IPS-NIHi7 (cell line): ENCODE results near the gene PRMT7.

Experiments
- DNase-seq: peaks from one replicate; pipeline ENCODE4 v3.0.0; 2012; ENCODE audit warnings: mixed read lengths; ENCODE audit errors: extremely low spot score

PRMT7 gene

DNA sequence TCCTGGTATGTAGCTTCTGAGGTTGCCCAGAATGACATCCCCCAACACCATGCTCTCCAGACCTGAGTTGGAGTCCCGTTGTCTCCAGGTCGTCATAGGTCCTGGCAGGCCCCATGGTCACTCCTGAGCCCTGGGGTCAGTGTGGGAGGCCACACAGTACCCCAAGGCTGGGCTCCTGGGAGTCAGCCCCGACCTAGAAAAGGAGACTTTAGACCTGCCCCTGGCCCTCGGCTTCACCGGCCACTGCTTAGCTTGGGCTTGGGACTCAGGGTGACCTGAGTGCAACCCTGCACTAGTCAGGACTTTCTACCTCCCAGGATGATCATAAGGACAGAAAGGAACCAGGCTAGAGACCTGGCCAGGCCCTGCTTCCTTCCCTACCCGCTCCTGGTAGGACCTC lies 65.8 kb downstream of the PRMT7 start:
- no peak for DNase-seq

DNA sequence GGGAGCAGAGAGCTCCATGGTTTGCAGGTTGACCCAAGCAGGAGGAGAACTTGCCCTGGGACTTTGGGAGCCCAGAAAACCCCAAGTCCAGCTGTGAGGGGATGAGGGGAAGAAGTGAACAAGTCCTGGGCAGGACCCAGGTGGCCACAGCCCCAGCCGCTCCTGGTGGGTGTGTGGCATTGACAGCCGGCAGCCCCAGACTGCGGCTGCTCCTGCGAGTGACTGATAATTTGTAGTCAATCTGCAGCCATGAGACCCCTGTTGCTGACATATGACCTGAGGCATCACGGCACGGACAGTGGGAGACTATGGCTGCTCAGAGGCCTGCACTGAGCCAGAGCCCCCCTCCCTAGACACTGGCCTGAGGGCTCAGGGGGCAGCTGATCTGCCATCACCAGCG lies 66.4 kb downstream of the PRMT7 start:
- no peak for DNase-seq

DNA sequence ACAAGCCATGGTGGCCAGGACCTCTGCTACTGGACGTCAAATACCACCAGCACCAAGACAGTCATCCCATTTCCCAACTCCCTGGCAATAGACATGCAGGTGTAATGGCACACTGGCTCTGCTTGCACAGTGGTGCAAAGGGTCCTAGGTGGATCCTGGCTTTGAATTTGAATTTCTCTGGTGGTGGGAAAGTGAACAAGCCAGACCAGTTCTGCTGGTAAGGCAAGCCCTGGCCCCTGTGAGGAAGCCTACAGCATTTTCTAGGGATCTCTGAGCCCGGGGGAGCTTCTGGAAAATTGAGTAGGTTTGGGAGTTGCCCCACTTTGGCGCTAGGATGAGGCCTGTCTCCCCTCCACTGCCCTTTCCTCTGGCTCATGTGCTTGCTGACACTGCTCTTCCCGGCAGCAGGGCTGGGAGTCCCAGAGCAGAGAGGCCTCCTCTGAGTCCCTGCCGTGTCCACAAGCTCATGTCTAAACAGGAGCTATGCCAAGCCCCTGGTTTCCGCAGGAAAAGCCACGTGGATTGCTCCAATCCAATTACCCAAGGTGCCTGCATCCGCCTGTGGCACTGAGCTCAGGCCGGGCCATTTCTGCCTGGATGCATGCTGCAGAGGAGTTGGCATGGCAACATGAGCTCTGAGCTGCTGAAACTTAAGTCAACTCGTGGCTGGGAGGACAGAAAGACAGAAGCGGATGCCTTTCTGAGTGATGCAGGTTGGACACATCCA lies 67.0 kb downstream of the PRMT7 start:
- no peak for DNase-seq

DNA sequence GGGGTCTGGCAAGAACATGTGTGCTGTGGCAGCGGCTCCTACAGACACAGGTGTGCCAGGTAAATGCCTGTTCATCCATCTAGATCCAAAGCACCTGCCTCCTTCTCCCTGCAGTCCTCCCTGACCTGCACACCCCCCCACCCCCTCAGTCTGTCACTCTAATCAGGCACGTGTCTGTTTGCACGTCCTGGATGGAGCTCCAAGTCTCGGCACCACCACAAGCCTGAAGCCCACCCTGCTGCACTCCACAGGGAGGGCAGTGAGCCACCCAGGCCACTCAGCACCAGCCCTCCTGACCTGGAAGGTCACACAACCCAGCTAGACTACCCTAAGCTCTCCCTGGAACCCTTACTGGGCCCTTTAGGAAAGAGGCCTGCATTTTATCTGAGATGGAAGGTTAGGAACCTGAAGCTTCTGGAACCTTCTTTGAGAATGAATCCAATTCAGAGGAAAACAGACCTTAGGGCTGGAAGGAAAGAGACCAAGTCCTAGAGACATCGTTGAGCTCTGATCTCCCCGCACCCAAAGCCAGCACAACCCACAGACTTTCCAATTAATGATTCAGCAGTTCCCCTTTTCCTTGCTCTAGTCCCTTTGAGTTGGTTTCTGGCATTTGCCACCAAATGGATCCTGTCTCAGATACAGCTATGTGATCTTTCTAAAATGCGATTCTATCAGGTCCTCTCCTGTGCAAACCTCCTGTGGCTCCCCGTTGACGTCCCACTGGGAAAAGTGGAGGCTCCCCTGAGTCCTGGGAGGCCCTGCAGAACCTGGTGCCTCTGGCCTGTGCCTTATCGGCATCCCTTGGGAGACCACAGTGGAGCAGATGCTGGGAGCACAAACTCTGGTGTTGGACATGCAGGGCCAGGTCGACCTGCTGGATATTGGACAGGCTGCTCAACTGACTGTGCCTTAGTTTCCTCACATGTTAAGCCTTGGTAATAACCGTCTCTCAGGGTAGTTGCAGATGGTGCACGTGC lies 67.9 kb downstream of the PRMT7 start:
- no peak for DNase-seq

DNA sequence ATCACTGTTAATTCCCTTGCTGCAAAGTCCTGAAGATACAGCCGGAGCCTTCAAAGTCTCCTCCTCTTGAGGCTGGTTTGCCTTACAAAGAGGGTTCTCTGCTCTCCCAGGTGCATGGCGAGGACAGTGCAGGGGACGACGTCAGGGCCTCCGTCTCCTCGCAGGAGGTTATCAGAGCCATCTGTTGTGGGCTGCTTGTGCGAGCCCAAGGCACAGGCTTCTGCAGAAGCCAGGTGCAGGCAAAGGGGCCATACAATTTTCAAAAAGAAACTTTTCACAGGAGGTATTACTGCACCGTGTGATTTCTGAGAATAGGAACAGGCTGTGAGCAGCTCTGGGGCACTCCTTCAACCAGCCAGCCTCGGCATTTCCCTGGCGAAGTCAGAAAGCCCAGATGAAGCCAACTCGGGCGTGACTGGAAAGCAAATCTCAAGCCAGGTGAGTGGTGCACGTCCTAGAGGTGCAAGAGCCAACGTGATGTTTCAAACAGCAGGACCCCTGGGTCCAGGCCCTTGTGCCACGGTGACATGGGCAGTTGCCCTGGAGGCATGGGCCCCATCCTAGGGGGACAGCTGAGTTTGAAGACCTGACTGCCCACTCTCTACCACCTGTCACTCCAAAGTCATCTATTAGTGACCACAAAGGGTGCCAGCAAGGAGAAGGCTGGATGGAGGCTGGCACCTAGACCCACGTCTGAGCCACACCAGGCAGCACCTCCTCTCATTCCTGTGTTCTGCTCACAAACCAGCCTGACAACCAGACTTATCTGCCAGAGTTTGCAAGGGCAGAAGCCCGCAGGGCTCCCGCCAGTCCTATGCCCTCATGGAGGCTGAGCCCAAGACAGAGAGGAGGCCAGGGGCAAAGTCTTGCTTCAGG lies 68.9 kb downstream of the PRMT7 start:
- DNase-seq, result no peak

DNA sequence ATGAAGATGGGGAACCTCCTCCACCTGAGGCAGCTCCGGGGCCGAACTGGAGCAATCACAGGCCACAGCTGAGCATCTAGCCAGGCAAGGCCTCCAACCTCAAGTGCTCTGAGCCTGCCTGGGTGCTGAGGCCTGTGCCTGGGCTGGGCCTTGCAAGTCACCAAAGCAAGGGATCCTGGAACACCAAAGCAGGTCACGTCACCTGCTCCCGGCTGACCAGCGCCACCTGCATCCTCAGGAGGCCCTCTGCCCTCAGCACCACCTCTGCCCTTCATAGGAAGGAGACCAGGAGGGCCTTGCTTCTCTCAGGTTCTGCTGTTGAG lies 69.5 kb downstream of the PRMT7 start:
- no peak for DNase-seq

DNA sequence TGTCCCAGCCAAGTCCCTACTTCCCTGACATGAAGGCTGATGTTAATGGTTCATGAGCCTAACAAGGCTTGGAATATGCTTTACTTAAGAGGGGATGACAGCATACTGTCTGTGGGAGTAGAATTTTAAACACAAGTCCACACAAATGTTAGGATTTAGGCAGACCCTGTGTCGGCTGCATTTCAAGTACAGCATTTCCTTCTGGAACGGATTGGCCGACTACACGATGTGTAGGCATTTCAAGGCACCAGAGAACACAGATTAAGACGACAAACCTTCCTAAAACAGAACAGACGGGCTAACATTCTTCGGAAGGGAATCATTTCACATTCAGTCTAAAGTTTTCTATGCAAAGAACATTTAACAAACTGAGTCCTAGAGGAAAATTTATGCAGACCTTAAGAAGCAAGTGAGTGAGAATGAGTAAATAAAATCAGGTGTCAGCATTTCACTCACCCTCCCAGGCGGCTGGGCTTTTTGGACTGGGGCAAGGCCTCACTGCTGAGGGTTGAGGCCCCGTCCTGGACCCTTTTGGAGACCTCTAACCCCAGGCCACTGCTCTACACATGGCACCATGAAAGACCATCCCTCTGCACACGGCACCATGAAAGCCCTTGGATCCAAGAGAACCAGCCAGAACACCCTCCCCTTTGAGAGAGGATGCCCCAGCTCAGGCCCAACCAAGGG lies 70.0 kb downstream of the PRMT7 start:
- no peak for DNase-seq

DNA sequence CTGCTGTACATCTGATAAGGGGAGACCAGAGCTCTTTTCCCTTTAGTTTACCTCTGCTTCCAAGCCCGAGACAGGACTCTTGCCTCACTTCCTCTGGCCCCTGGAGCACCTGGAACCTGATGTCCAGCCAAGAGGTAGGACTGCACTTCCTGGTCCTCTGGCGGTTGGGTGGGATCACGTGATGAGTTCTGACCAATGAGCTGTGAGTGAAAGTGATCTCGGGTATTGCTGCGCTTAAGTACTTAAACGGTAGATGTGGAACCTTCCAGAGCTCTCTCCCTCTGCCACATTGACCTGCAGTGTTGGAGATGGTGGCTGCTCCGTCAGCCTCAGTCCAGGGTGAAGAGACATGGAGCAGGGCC lies 70.5 kb downstream of the PRMT7 start:
- no peak for DNase-seq

DNA sequence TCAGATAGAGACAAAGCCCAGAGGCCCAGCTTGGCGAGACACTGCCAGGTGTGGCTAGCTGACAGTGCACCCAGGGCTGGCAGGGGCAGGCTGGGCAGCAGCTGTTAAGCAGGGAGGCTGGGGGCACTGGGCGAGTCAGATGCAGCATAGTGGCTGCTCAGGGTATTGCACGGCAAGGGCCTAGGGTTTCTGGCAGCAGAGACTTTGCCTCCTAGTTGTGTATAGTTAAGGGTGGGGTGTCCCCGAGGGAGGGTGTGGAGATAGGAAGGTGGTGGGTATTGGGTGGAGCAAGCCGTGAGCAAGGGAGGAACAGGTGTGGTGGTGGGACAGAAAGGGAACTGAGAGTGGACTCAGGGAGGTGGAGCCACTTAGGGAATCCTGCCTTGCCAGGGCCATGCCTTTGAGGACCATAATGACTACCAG lies 71.5 kb downstream of the PRMT7 start:
- peak; percentile 73 for DNase-seq

DNA sequence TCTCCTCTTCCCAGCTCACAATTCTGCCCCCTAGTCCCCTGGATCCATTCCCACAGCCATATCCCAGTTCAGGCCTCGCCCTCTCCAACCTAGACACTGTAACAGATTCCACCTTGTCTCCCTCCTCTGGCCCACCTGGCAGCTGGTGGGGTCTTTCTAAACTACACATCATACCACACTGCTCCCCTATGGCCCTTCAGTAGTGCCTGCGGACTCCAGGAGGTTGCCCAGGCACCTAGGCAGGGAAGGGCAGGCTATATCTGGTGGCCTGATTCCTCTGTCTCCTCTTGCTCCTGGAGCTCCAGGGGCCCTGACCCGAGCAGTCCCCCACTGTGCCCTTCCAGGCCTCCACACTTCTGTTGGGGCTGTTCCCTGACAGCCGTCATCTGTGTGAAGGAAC lies 73.0 kb downstream of the PRMT7 start:
- DNase-seq, result no peak

DNA sequence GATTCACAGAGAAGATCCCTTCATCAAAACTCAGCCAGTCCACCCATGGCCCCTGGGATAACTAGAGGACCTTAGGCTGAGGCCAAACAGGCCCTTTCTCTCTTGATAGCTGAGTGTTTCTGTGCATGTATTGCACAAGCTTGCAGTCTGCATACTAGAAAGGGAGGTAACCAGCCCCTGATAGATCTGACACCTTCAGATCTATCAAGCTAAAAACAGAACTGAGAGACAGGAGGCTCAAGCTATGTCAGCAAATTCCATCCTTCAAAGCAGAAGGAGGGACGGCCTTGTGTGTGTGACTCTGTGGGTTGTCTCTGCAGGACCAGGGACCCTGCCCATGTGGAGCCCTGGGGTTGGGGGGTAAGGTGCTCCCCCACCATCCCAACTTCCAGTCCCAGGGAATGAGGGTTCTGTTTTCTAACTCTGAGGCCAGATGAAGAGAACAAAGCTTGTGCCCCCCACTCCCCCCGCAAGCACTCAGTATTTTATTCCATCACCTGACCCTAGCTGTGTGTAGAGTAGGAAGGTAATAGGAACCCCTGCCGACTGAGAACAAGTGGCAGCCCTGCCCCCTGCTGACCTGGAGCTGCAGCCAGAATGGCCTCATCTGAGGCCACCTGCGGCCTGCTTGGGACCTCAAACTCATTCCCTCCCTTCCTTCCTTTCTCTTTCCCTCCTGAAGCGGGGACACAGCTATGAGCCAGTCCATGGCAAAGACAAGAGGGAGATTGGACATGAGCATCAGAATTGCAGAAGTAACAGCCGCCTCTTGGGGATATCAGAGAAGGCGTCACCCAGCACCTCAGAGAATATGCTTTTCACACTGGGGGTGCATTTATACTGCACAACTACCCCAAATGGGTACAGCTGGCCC lies 73.7 kb downstream of the PRMT7 start:
- DNase-seq, result no peak

DNA sequence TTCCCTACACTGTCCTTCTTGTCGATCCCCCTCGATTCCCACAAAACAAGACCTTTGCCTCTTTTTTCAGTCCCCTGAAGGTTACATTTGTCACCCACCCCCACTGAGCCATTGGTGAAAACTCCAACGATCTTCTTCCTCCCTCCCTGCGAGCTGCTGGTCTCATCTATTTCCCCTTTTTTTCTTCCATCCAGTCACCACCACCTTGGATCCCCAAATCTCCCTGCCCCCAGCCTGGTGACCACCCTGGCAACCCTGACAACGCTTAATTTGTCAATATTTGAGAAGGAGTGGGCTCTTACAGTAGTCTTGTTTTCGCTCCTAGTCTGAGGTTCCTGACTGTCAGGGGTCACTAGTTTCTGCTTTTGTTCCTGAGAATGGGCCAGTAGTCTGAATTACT lies 74.6 kb downstream of the PRMT7 start:
- DNase-seq, result no peak

DNA sequence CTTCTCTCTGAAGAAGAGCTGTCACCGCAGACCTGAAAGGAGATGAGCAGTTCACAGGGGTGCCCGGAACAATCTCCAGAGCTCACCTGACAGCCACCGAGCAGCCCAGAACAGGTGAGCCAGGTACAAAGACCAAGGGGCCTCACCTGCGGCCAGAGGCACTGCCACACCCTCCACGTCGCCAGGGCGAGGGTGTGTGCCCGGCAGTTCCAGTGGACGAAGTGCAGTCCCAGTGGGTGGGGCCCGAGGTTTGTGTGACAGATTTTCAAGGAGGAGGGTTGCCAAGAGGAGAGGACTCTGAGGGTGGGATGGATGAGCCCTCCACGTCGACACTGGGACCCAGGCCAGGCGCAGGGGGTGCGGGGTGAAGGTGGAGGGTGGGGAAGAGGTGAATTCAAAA lies 75.8 kb downstream of the PRMT7 start:
- DNase-seq, result no peak

DNA sequence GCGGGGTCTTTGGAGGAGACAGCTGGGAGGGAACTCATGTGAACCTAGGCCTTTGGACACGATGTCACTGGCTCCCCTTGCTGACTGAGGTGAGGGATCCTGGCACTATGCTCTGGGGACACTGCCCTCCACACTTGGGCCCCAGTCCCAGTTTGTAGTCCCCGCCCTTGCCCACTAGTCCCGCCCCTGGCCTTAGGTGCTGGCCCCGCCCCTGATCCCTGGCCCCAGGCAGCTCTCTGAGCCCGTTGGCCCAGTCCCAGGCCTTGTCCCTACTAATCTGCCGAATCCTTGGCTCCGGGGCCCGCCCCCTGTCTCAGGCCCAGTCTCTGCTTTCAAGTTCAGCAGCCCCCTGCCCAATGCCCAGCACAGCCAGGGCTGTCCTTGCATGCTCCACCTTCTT lies 76.5 kb downstream of the PRMT7 start:
- DNase-seq, result peak; percentile 87

DNA sequence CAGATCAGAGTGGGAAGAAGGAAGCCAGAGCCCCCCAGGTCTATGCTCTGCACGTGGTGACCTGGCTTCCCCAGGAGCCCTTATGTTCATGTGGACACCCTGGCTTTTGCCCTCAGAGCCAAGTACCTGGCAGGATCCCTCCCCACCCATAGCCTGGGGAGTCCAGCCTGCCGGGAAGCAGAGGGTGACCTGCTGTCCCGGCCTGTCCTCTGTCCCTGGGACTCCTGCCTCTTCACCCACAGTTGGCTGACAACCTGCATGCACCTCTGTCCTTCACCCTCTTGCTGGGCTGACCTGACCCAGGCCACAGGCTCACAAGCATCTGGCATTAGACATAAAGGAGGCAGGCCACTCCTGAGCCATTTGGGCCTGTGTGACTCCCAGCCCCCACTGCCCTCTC lies 77.3 kb downstream of the PRMT7 start:
- DNase-seq, result no peak

DNA sequence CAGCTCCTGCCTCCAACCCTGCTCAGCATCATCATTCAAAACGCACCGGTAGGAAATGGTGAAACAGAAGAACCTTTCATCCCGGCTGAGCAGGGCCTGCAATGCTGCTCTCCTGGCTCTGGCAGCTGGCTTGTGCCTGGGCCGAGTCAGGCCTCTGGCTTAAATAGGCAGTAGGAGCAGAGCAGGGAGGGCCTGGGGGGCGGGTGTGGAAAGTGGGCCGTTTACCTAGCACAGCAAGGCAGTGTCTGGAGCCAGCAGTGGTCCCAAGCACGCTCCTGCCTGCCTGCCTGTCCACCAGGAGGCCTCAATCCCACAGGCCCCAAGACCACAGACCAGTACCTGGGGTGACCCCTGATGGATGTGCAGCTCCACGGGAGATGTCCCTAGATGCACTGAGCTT lies 78.2 kb downstream of the PRMT7 start:
- no peak for DNase-seq

DNA sequence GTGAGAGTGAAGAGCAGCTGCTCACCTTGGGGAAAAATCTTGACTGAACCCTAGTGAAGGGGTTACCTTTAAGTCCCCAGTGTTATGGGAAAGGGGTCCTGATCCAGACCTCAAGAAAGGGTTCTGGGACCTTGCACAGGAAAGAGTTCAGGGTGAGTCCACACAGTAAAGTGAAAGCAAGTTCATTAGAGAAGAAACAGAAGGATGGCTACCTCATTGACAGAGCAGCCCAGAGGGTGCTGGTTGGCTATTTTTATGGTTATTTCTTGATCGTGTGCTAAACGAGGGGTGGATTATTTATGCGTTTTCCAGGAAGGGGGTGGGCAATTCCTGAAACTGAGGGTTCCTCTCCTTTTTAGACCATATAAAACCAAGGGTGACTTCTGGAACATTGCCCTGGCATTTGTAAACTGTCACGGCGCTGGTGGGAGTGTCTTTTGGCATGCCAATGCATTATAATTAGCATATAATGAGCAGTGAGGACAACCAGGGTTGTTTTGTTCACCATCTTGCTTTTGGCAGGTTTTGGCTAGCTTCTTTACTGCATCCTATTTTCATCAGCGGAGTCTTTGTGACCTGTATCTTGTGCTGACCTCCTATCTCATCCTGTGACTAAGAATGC lies 79.0 kb downstream of the PRMT7 start:
- DNase-seq, result no peak

DNA sequence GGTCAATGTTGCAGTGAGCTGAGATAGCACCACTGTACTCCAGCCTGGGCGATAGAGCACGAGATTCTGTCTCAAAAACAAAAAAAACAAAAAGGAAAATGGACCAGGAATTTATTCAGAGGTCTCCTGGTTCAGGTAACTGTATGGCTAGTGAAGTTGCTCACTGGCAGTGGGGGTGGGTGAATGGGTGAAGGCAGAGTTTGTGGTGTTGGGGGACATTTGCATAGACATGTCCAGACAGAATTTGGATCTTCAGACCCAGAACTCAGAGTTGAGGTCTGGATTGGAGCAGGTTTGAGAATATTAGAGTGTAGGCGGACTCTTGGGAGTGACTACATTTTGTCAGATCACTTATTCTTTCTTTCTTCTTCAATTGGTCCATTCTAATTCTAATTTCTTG lies 82.5 kb downstream of the PRMT7 start:
- DNase-seq, result no peak

DNA sequence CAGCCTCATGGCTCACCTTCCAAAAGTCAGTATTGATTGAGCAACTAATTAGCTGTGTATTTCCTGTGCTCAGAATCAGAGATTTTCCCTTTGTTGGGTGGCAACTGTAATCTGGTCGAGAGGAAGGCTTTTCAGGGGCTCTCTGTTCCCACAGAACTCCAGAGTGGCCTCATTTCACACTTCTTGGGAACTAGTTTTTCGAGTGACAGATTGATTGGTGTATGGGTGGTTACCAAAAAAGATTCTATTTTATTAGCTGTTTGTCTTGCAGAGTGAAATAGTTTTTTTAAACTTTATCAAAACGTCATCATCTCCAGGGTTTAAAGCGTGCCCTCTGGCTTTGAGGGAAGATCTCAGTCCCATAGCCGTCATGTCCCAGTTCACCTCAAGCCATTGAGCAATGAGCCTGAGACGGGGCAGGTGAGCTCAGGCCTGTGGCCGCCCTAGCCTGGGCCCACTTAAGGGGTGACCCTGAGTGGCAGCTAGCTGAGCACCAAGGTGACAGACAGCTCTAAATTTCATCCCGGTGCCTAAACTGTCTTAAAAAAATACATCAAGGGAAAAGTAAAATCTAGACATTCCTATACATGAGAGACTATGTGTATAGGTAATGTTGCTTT lies 84.5 kb downstream of the PRMT7 start:
- no peak for DNase-seq

DNA sequence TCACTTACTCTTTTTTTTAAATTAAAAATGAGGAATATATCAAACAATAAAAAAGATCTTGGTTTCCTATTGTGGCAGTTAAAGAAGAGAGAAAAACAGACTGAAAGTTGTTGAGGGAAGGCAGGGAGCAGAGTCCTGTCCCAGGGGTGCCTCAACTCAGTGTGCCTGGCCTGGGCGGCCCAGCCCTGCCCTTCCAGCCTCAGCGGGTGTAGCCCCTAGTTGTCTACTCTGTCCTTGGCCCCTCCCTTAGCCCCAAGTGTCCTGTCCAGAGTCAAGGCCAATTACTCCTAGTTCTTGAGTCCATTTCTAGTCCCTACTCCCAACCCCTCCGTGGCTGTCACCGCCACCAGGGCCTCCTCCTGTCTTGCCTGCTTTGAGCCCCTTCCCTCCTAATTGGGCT lies 85.0 kb downstream of the PRMT7 start:
- DNase-seq, result no peak
